Bronchial epithelial cell (primary cell): Measurements from ENCODE around the gene VSIG1. TPM values are rescaled to one million over a fixed set of nuclear protein-coding genes. Genes with fewer than 3 reads are reported as not detected.
A peak's percentile ranks its signal among the peaks of the same experiment; 100 is the strongest.

ENCODE experiments used
- DNase-seq: peaks from one replicate; pipeline ENCODE4 v3.0.0-alpha.2; 2010; ENCODE audit warnings: low read depth
- FAIRE-seq: peaks from 2 replicates; lab custom pipeline; 2011; peaks lifted over from hg19 to GRCh38; lab: Jason Lieb, UNC
- H3K27me3 ChIP-seq: 2 replicates; pipeline ENCODE4 v1.5.1; 2011; ENCODE audit warnings: low read length; ENCODE audit not compliant: control insufficient read depth, insufficient read depth
- H3K36me3 ChIP-seq: 2 replicates; pipeline ENCODE4 v1.5.1; 2011; ENCODE audit warnings: low read length; ENCODE audit not compliant: control insufficient read depth, insufficient read depth
- H3K4me3 ChIP-seq: 2 replicates; pipeline ENCODE4 v1.5.1; 2011; ENCODE audit warnings: mild to moderate bottlenecking, low read depth, low read length, control low read depth
- total RNA-seq: library from RNA; depleted of rRNA; stranded (reverse); fragments of >200 nt; gene quantifications from 2 replicates; pipeline ENCODE4 v1.2.1, GENCODE V29; 2014
- TF ChIP-seq, protein P1 (sequence below): IDR thresholded peaks from 2 replicates; pipeline ENCODE4 v1.5.1; 2011; ENCODE audit warnings: mild to moderate bottlenecking, moderate library complexity, low read length, control low read depth, inconsistent platforms; ENCODE audit not compliant: insufficient read depth, severe bottlenecking

Gene VSIG1
- total RNA-seq, 1 donor from 2014 or later: 0.26 TPM

DNA sequence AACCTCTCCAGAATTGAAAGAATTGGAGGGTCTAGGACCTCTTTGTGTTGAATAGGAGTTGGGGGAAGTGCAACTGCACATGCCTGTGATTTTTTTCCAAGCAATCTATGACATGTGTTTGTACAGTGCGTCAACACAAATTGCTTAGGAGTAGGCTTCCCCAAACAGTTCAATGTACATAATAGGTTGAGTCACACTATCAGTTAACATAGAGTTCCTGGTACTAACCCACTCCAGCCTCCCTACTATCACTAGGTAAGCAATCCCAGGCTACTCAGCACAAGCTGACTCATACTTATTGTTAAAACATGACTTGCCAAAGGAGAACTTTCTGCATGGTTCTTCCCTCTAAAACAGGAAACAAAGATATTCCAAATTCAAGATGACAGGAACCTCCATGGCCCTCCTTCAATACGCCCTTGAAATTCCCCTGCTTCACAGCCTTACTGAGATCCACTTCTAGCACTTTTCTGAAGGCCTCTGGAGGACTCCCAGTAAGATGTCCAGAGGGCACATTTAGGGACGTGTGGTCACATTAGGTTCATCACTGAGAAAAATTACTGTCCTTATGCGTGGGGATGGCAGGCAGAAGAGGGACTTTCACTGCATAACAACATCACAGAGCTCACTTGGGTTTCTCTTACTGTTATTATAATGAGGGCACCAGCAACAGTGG, 8.4 kb upstream of the VSIG1 start:
- Histone ChIP-seq H3K36me3 (no peaks in the 10 kb centered on the region), H3K27me3 (no peaks in the 10 kb centered on the region), H3K4me3 (no peak overlapping the region)
- FAIRE-seq (peak; percentile 7), DNase-seq (peak; percentile 96)
- TF ChIP-seq, protein P1, sequence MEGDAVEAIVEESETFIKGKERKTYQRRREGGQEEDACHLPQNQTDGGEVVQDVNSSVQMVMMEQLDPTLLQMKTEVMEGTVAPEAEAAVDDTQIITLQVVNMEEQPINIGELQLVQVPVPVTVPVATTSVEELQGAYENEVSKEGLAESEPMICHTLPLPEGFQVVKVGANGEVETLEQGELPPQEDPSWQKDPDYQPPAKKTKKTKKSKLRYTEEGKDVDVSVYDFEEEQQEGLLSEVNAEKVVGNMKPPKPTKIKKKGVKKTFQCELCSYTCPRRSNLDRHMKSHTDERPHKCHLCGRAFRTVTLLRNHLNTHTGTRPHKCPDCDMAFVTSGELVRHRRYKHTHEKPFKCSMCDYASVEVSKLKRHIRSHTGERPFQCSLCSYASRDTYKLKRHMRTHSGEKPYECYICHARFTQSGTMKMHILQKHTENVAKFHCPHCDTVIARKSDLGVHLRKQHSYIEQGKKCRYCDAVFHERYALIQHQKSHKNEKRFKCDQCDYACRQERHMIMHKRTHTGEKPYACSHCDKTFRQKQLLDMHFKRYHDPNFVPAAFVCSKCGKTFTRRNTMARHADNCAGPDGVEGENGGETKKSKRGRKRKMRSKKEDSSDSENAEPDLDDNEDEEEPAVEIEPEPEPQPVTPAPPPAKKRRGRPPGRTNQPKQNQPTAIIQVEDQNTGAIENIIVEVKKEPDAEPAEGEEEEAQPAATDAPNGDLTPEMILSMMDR: no peak

DNA sequence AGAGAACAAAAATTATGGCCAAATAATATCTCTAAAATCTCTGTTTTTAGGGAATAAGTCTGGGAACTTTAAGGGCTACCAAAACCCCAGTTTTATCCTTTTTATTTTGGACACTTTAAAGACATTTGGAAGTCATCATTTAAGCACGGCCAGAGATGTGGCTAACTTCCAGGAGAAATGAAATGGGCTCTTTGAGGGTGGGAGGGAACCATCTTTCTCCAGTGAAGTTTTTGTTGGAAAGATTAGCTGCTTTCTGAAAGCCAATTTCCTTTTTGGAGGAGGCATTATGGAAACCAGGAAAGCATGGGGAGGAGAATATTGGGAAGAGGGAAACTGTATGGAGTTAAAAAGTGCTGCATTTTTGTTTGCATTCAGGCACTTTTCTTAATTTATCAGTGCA, 4.8 kb downstream of the VSIG1 start:
- no peaks in the 10 kb centered on the region for H3K36me3 ChIP-seq
- FAIRE-seq: no peak
- TF ChIP-seq, protein P1: no peak
- no peak overlapping the region for H3K4me3 ChIP-seq
- DNase-seq: no peak
- H3K27me3 ChIP-seq: no peaks in the 10 kb centered on the region

DNA sequence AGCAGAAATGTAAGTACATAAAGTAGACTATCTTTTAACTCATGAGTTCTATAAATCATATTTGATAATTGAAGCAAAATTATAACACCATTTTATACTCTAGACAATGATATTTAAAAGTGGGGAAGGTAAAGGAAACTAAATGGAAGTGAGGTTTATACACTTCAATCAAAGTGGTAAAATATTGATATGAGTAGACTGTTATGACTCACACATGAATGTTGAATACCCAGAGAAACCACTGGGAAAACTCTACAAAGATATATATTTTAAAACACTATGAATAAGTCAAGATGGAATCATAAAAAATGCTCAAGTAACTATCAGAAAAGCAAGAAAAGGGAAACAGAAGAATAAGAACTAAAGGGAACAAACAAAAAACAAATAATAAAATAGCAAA, 8.4 kb downstream of the VSIG1 start:
- Histone ChIP-seq H3K36me3 (no peaks in the 10 kb centered on the region), H3K4me3 (no peak overlapping the region), H3K27me3 (no peaks in the 10 kb centered on the region)
- TF ChIP-seq, protein P1: no peak
- DNase-seq (no peak), FAIRE-seq (no peak)

DNA sequence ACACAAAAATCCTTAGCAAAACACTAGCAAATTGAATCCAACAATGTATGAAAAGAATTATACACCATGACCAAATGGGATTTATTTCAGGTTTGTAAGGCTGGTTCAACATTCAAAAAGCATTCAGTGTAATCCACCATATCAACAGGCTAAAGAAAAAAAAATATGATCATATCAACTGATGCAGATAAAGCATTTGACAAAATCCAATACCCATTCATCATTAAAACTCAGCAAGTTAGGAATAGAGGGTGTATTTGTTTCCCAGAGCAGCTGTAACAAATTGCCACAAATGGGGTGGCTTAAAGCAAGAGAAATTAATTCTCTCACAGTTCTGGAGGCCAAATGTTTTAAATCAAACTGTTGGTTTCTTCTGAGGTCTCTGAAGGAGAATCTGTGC, 10.7 kb downstream of the VSIG1 start:
- DNase-seq: no peak
- H3K27me3 ChIP-seq: no peaks in the 10 kb centered on the region
- no peak for FAIRE-seq
- no peak overlapping the region for H3K4me3 ChIP-seq
- TF ChIP-seq, protein P1: no peak
- H3K36me3 ChIP-seq: no peaks in the 10 kb centered on the region

DNA sequence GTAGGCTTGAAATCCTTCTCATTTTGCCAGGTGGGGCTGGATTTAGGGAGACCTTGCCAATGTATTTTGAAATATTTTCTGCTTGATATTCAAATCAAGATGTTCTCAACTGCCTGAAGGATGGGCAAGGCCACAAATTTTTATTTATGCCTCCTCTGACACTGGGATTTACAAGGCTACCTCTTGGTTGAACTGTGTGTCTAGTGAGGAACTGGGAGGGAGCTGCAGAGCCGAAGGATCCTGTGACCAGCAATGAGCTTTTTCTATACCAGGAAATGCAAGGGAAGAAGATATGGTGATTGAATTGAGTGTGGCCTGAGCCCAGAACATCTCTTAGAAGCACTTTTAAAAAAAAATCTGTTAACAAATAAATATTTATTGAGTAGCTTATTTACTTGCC, 14.9 kb downstream of the VSIG1 start:
- FAIRE-seq (no peak), DNase-seq (no peak)
- TF ChIP-seq, protein P1: no peak
- Histone ChIP-seq H3K27me3 (no peaks in the 10 kb centered on the region), H3K4me3 (no peak overlapping the region), H3K36me3 (no peaks in the 10 kb centered on the region)

DNA sequence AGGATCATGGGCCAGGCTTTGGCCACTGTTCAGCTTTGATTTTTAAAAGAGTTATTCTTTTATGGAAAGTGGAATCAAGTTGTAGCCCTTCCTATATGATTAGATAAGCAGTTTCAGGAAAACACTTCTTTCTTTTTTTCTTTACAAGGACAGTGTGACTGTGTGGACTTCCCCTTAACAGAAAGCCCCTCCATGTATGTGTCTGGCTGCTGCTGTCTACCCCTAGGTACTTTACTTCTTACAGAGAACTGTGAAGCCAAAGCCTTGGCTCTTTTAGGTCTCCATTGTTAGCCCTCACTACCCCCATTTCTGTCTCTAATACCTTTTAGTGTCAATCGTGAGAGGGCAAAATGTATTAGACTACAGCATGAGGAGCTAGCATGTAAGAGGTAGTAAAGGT, 19.1 kb downstream of the VSIG1 start:
- FAIRE-seq: no peak
- no peak overlapping the region for H3K4me3 ChIP-seq
- H3K27me3 ChIP-seq: no peaks in the 10 kb centered on the region
- H3K36me3 ChIP-seq: no peaks in the 10 kb centered on the region
- TF ChIP-seq, protein P1: no peak
- no peak for DNase-seq
